Omental fat pad (tissue), 4 donors: ENCODE measurements around the gene PKM. TPM values are rescaled to one million over a fixed set of nuclear protein-coding genes. Genes with fewer than 3 reads are reported as not detected.
A peak's percentile ranks its signal among the peaks of the same experiment; 100 is the strongest.

Source experiments
- ATAC-seq: fragments of 150-250 bp; one replicate; pipeline ENCODE4 v1.9.1; 2016; ENCODE audit warnings: mild to moderate bottlenecking, moderate library complexity; ENCODE audit not compliant: low FRiP score
- DNase-seq: peaks from one replicate; pipeline ENCODE4 v3.0.0-alpha.2; 2019; ENCODE audit warnings: low spot score
- CTCF ChIP-seq, 3 donors: fragments of 450-650 bp; IDR thresholded peaks; one replicate each; pipeline ENCODE4 v1.5.1; 2016 to 2017; ENCODE audit warnings: antibody characterized with exemption in 3 of 3, mild to moderate bottlenecking in 3 of 3, moderate library complexity in 2 of 3
- total RNA-seq, 4 donors: library from RNA; depleted of rRNA; stranded (reverse); fragments of >200 nt; gene quantifications; one replicate each; pipeline ENCODE4 v1.1.0, GENCODE V29; 2016

PKM gene
- total RNA-seq, 4 donors from 2014 or later: 200 to 534 (median 205) TPM

GRCh38 chr15:72161361-72162132 is 69.4 kb downstream of the PKM start:
- TF ChIP-seq CTCF (IDR thresholded peaks at IDR 0.05): no peak
- no peak for DNase-seq
- no peak for ATAC-seq

- no peak for TF ChIP-seq CTCF (IDR thresholded peaks at IDR 0.05)
- DNase-seq: no peak
- no peak for ATAC-seq
Observed at GRCh38 chr15:72160696-72161245, 70.2 kb downstream of the PKM start.

GRCh38 chr15:72156928-72157327 is 74.1 kb downstream of the PKM start:
- DNase-seq: no peak
- TF ChIP-seq CTCF (IDR thresholded peaks at IDR 0.05): no peak
- no peak for ATAC-seq

- peak; percentile 71 for ATAC-seq
- peak in 1 of 3 donors; percentile 86 for TF ChIP-seq CTCF (IDR thresholded peaks at IDR 0.05)
- DNase-seq: peak; percentile 84
Observed at GRCh38 chr15:72155635-72156616, 75.1 kb downstream of the PKM start.

- DNase-seq: peak; percentile 36
- no peak for TF ChIP-seq CTCF (IDR thresholded peaks at IDR 0.05)
- peak; percentile 60 for ATAC-seq
Observed at GRCh38 chr15:72155003-72155621, 75.9 kb downstream of the PKM start.

GRCh38 chr15:72154316-72154715 is 76.7 kb downstream of the PKM start:
- no peak for TF ChIP-seq CTCF (IDR thresholded peaks at IDR 0.05)
- DNase-seq (no peak), ATAC-seq (no peak)
